GM23248 (cell line): ENCODE data around the gene ZDHHC14. TPM values are rescaled to one million over a fixed set of nuclear protein-coding genes. Genes with fewer than 3 reads are reported as not detected.

Experiments
- DNase-seq: peaks from one replicate; pipeline ENCODE4 v3.0.0-alpha.2; 2015
- H2AFZ ChIP-seq: fragments of 200-600 bp; sonication (generic); 2 replicates; pipeline ENCODE4 v1.6.1; 2016; ENCODE audit warnings: antibody characterized with exemption
- H3F3A ChIP-seq: fragments of 200-600 bp; sonication (generic); 2 replicates; pipeline ENCODE4 v1.6.1; 2016; ENCODE audit warnings: mild to moderate bottlenecking, antibody characterized with exemption, mixed run types; ENCODE audit not compliant: insufficient read depth
- H3K27ac ChIP-seq: fragments of 200-600 bp; sonication (generic); 2 replicates; pipeline ENCODE4 v1.5.1; 2016; ENCODE audit warnings: mild to moderate bottlenecking
- H3K27me3 ChIP-seq: fragments of 200-600 bp; sonication (generic); replicated peaks from 2 replicates; pipeline ENCODE4 v1.6.1; 2016; ENCODE audit warnings: mild to moderate bottlenecking; ENCODE audit not compliant: insufficient read depth
- H3K36me3 ChIP-seq: fragments of 200-600 bp; sonication (generic); 2 replicates; pipeline ENCODE4 v1.6.1; 2016; ENCODE audit warnings: low read depth, mild to moderate bottlenecking
- H3K4me1 ChIP-seq: fragments of 200-600 bp; sonication (generic); 2 replicates; pipeline ENCODE4 v1.6.1; 2016; ENCODE audit warnings: mild to moderate bottlenecking; ENCODE audit not compliant: insufficient read depth
- H3K4me2 ChIP-seq: fragments of 200-600 bp; sonication (generic); one replicate; pipeline ENCODE4 v1.6.1; 2016; ENCODE audit warnings: mild to moderate bottlenecking; ENCODE audit not compliant: unreplicated experiment
- H3K4me3 ChIP-seq: fragments of 200-600 bp; sonication (generic); 2 replicates; pipeline ENCODE4 v1.5.1; 2016; ENCODE audit warnings: mild to moderate bottlenecking
- H3K79me2 ChIP-seq: fragments of 200-600 bp; sonication (generic); 2 replicates; pipeline ENCODE4 v1.6.1; 2016; ENCODE audit warnings: mild to moderate bottlenecking; ENCODE audit not compliant: insufficient read depth
- H3K9ac ChIP-seq: fragments of 200-600 bp; sonication (generic); 2 replicates; pipeline ENCODE4 v1.6.1; 2016; ENCODE audit warnings: mild to moderate bottlenecking
- H3K9me2 ChIP-seq: fragments of 200-600 bp; sonication (generic); 2 replicates; pipeline ENCODE4 v1.6.1; 2016; ENCODE audit warnings: mixed run types, mild to moderate bottlenecking, moderate library complexity; ENCODE audit not compliant: insufficient read depth
- H3K9me3 ChIP-seq: fragments of 200-600 bp; sonication (generic); one replicate; pipeline ENCODE4 v1.6.1; 2017; ENCODE audit warnings: low read depth
- H4K20me1 ChIP-seq: fragments of 200-600 bp; sonication (generic); 2 replicates; pipeline ENCODE4 v1.6.0; 2016; ENCODE audit not compliant: insufficient read depth
- EZH2 ChIP-seq: fragments of 200-600 bp; sonication (generic); IDR thresholded peaks from 2 replicates; pipeline ENCODE4 v1.6.1; 2018; ENCODE audit warnings: antibody characterized with exemption, mild to moderate bottlenecking; ENCODE audit not compliant: insufficient read depth, poor library complexity, severe bottlenecking
- EZH2phosphoT487 ChIP-seq: fragments of 200-600 bp; sonication (generic); IDR thresholded peaks from 2 replicates; pipeline ENCODE4 v1.6.1; 2018; ENCODE audit warnings: antibody characterized with exemption, moderate library complexity, mild to moderate bottlenecking, low read depth; ENCODE audit not compliant: insufficient read depth
- WGBS, 2 experiments: methylation state at CpG; one replicate each; pipeline ENCODE4 v1.1.6; 2015 to 2017; ENCODE audit warnings: low lambda C conversion rate in 2 of 2, low coverage in 1 of 2; ENCODE audit errors: missing lambda C conversion rate in 2 of 2; 5-methylcytosine and 5-hydroxymethylcytosine counted together
- in situ Hi-C: fragments of 300-500 bp; cut with MboI; formaldehyde crosslinking; loops from 2 replicates; pipeline ENCODE4 v1.15.0; 2020
- polyA plus RNA-seq: library from polyadenylated mRNA; unstranded; fragments of >200 nt; fragmentation: Nextera tagmentation; extraction: Ambion mirVana; gene quantifications from 2 replicates; pipeline ENCODE4 v1.2.1, GENCODE V29; 2016
- total RNA-seq: library from RNA; depleted of rRNA; stranded (reverse); fragments of >200 nt; shearing (Covaris generic); gene quantifications from 2 replicates; pipeline ENCODE4 v1.2.3, GENCODE V29; 2014

Gene ZDHHC14
- total and polyA plus RNA-seq, 2 experiments from 2014 or later: 1.4 to 4.5 TPM

DNA sequence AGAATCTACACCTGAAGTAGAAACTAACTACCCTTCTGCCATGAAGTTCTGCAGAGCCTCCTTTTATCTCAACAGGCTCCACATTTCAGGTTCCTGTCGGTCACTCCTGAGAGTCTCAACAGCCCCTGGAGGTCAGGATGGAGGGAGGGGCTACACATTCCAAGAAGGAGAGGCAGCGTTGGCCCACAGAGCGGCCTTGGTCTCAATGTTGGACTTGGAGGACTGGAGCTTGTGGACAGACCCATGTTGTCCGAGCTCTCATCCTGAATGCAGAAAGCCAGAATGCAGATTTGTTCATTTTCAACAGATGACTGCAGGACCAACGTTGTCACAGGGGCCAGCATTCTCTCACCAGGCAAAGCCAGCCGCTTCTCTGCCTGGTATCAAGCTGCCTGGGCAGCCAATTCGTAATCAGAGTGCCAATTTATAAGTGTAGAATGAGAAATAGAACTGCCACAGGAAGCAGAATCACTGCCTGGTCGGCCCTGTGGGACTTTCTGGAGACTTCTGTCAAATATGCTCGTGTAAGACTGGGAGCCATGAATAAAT, 229.5 kb downstream of the ZDHHC14 start:
- Histone ChIP-seq H3K79me2 (no peaks in the 10 kb centered on the region), H3K4me2 (no peak overlapping the region), H3K9me3 (no peaks in the 10 kb centered on the region), H3K9ac (no peak overlapping the region), H3K4me3 (no peak overlapping the region), H2AFZ (no peak overlapping the region), H3K4me1 (peaks cover 20% of the 10 kb centered on the region), H4K20me1 (no peaks in the 10 kb centered on the region), H3K36me3 (no peaks in the 10 kb centered on the region), H3K27ac (no peak overlapping the region), H3K27me3 (no peaks in the 10 kb centered on the region), H3K9me2 (no peaks in the 10 kb centered on the region), H3F3A (peaks cover 26% of the 10 kb centered on the region)
- 81 to 87% methylated on average over 9 of the region's 9 CpGs for WGBS, 2 experiments
- in situ Hi-C loops: no loop called here
- TF ChIP-seq EZH2 (no peak), EZH2phosphoT487 (no peak)
- no peak for DNase-seq

GRCh38 chr6:157611406-157611805, 230.4 kb downstream of the ZDHHC14 start:
- in situ Hi-C loops: no loop called here
- 70 to 71% methylated on average over 3 of the region's 3 CpGs for WGBS, 2 experiments
- Histone ChIP-seq H3K9me3 (no peaks in the 10 kb centered on the region), H3F3A (peaks cover 26% of the 10 kb centered on the region), H3K79me2 (no peaks in the 10 kb centered on the region), H4K20me1 (no peaks in the 10 kb centered on the region), H2AFZ (no peak overlapping the region), H3K9ac (no peak overlapping the region), H3K9me2 (no peaks in the 10 kb centered on the region), H3K27me3 (no peaks in the 10 kb centered on the region), H3K4me1 (peaks cover 20% of the 10 kb centered on the region), H3K4me3 (no peak overlapping the region), H3K27ac (no peak overlapping the region), H3K36me3 (no peaks in the 10 kb centered on the region), H3K4me2 (no peak overlapping the region)
- DNase-seq: no peak
- TF ChIP-seq EZH2phosphoT487 (no peak), EZH2 (no peak)

DNA sequence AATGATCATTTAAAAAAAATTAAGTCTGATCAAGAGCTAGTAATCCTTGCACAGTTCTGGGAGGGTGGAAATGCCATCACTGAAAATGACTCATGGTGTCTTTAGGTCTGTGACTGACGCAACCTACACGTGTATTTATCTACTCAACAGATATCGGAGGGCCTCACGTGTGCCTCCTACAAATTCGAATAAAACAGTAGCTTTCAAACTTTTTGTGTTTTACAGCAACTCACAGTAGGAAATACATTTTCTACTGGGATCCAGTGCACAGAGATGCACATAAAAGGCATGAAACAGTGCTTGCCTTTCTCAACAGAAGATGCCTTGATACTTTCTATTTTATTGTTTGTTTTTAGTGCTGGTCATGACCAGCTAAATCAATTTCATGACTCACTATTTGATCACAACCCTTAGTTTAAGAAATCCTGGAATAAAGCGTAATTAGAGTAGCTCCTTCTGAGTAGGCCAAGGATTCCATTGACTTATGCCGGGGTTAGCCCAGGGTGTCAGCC, 232.1 kb downstream of the ZDHHC14 start:
- in situ Hi-C loops: no loop called here

GRCh38 chr6:157614026-157614568, 233.1 kb downstream of the ZDHHC14 start:
- H3K27ac ChIP-seq: no peak overlapping the region; the same call in 1 of the 2 replicates
- in situ Hi-C loops: no loop called here
- H3K36me3 ChIP-seq: no peaks in the 10 kb centered on the region
- H3K9me3 ChIP-seq: no peaks in the 10 kb centered on the region
- TF ChIP-seq EZH2 (no peak), EZH2phosphoT487 (no peak)
- H3K27me3 ChIP-seq: no peaks in the 10 kb centered on the region
- peaks cover 26% of the 10 kb centered on the region for H3F3A ChIP-seq
- H2AFZ ChIP-seq: no peak overlapping the region
- WGBS, 2 experiments: 84 to 88% methylated on average over 4 to 5 of the region's 5 CpGs
- H3K79me2 ChIP-seq: no peaks in the 10 kb centered on the region
- H3K9me2 ChIP-seq: no peaks in the 10 kb centered on the region
- DNase-seq: no peak
- H3K9ac ChIP-seq: no peak overlapping the region
- no peak overlapping the region for H3K4me3 ChIP-seq
- H4K20me1 ChIP-seq: no peaks in the 10 kb centered on the region
- peaks cover 20% of the 10 kb centered on the region for H3K4me1 ChIP-seq
- no peak overlapping the region for H3K4me2 ChIP-seq

More for the DNA sequence above, 232.1 kb downstream of the ZDHHC14 start:
- Histone ChIP-seq H2AFZ (peak overlapping the region; percentile 75), H3K4me1 (peaks cover 20% of the 10 kb centered on the region), H3K4me2 (peak overlapping the region; percentile 63), H4K20me1 (no peaks in the 10 kb centered on the region), H3K9me3 (no peaks in the 10 kb centered on the region), H3K27me3 (no peaks in the 10 kb centered on the region), H3K9ac (peak overlapping the region; percentile 74), H3K27ac (peak overlapping the region; percentile 91), H3K36me3 (no peaks in the 10 kb centered on the region), H3F3A (peaks cover 26% of the 10 kb centered on the region), H3K9me2 (no peaks in the 10 kb centered on the region), H3K79me2 (no peaks in the 10 kb centered on the region), H3K4me3 (peak overlapping the region; percentile 63)
- WGBS, 2 experiments: 6 to 12% methylated on average over 7 of the region's 7 CpGs
- DNase-seq: peak; percentile 97
- TF ChIP-seq EZH2phosphoT487: no peak
- no peak for TF ChIP-seq EZH2

GRCh38 chr6:157615420-157615769, 234.4 kb downstream of the ZDHHC14 start:
- H3F3A ChIP-seq: peaks cover 26% of the 10 kb centered on the region
- H3K36me3 ChIP-seq: no peaks in the 10 kb centered on the region
- H3K4me2 ChIP-seq: no peak overlapping the region
- no peak for TF ChIP-seq EZH2
- H3K9me3 ChIP-seq: no peaks in the 10 kb centered on the region
- H3K4me3 ChIP-seq: no peak overlapping the region
- no peaks in the 10 kb centered on the region for H4K20me1 ChIP-seq
- H3K9ac ChIP-seq: no peak overlapping the region
- WGBS, 2 experiments: 84 to 85% methylated on average over 4 of the region's 4 CpGs
- H3K4me1 ChIP-seq: peaks cover 20% of the 10 kb centered on the region
- H3K79me2 ChIP-seq: no peaks in the 10 kb centered on the region
- H2AFZ ChIP-seq: no peak overlapping the region
- no peaks in the 10 kb centered on the region for H3K27me3 ChIP-seq
- DNase-seq: no peak
- H3K9me2 ChIP-seq: no peaks in the 10 kb centered on the region
- H3K27ac ChIP-seq: no peak overlapping the region
- in situ Hi-C loops: no loop called here
